ENCODE measurements around the gene SH3RF2.
"Not testable (repeated sequence)": the region's sequence is repeated elsewhere in the genome, so short reads cannot be mapped to it uniquely, and the experiment has no call there.

GRCh38 chr5:146108870-146109269 is 172.5 kb downstream of the SH3RF2 start:
- TF ChIP-seq EZH2phosphoT487 (IDR thresholded peaks at IDR 0.05; ENCODE audit: low read depth, severe bottlenecking, unreplicated experiment); EZH2 (IDR thresholded peaks at IDR 0.05; ENCODE audit: borderline replicate concordance): not testable (repeated sequence)
